GM12892 (cell line): ENCODE data around the gene CBFA2T3.

ENCODE experiments used
- POLR2A ChIP-seq: IDR thresholded peaks from 2 replicates; pipeline ENCODE4 v1.6.1; 2011; ENCODE audit warnings: low read depth, low read length, control low read depth
- POLR2AphosphoS5 ChIP-seq: IDR thresholded peaks from 2 replicates; pipeline ENCODE4 v1.6.1; 2011; ENCODE audit warnings: low read depth, low read length, control low read depth
- TAF1 ChIP-seq: IDR thresholded peaks from 2 replicates; pipeline ENCODE4 v1.6.1; 2011; ENCODE audit warnings: low read depth, mild to moderate bottlenecking, control low read depth, low read length, borderline replicate concordance

DNA sequence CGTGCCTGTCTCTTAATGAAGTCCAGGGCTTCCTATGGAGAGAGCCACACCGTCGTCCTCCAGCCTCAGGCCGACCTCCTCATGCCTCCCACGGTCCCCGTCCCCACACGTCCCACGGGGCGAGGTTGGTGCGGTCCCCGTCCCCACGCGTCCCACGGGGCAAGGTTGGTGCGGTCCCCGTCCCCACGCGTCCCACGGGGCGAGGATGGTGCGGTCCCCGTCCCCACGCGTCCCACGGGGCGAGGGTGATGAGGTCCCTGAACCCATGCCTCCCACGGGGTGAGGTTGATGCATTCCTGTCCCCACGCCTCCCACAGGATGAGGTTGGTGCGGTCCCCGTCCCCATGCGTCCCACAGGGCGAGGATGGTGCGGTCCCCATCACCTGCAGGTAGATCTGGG lies 141.2 kb downstream of the CBFA2T3 start:
- TF ChIP-seq POLR2A (no peak), TAF1 (no peak), POLR2AphosphoS5 (no peak)
